Right lobe of liver (tissue), 6 donors: ENCODE measurements around the gene ZNF792. TPM values are rescaled to one million over a fixed set of nuclear protein-coding genes. Genes with fewer than 3 reads are reported as not detected.
"Not testable (repeated sequence)": the region's sequence is repeated elsewhere in the genome, so short reads cannot be mapped to it uniquely, and the experiment has no call there.

ENCODE experiments used
- ATAC-seq, 4 donors: fragments of 200-7000 bp; cut with Tn5 transposase; one replicate each; pipeline ENCODE4 v1.9.1; 2020; ENCODE audit warnings: mild to moderate bottlenecking in 4 of 4, moderate library complexity in 4 of 4
- DNase-seq, 3 donors: peaks; one replicate each; pipeline ENCODE4 v3.0.0-alpha.2; 2020
- H3K27ac ChIP-seq, 3 donors: fragments of 200-600 bp; one replicate each; pipeline ENCODE4 v1.8.0; 2022
- H3K27me3 ChIP-seq, 2 donors: fragments of 200-600 bp; one replicate each; pipeline ENCODE4 v1.8.0; 2022
- H3K36me3 ChIP-seq, 4 donors: fragments of 200-600 bp; sonication (generic) in 1 of 4; one replicate each; pipeline versions ENCODE4 v1.5.1 to v1.8.0; 2017 to 2022; ENCODE audit warnings: control low read depth in 1 of 4
- H3K4me1 ChIP-seq, 4 donors: fragments of 200-600 bp; sonication (generic) in 1 of 4; one replicate each; pipeline versions ENCODE4 v1.5.1 to v1.8.0; 2017 to 2022; ENCODE audit warnings: control low read depth in 1 of 4
- H3K4me3 ChIP-seq, 3 donors: fragments of 200-600 bp; one replicate each; pipeline ENCODE4 v1.8.0; 2022
- H3K9me3 ChIP-seq, 4 donors: fragments of 200-600 bp; sonication (generic) in 1 of 4; one replicate each; pipeline versions ENCODE4 v1.5.1 to v1.8.0; 2017 to 2022; ENCODE audit warnings: control low read depth in 1 of 4
- POLR2A ChIP-seq: fragments of 450-650 bp; IDR thresholded peaks from one replicate; pipeline ENCODE4 v1.6.1; 2017; ENCODE audit warnings: antibody characterized with exemption, mild to moderate bottlenecking
- WGBS: methylation state at CpG from one replicate; pipeline ENCODE4 v1.1.6; 2018; ENCODE audit warnings: low coverage, low lambda C conversion rate; ENCODE audit not compliant: insufficient coverage; ENCODE audit errors: missing lambda C conversion rate; 5-methylcytosine and 5-hydroxymethylcytosine counted together
- intact Hi-C, 2 donors: fragments of 100-400 bp; cut with DNase I; formaldehyde crosslinking; loops; one replicate each; pipeline versions ENCODE4 v1.11.2 to v1.14.1; 2022
- total RNA-seq, 6 experiments: library from RNA; depleted of rRNA in 2 of 6; stranded (reverse); fragments of >200 nt in 2 of 6; fragmentation: NEBNext Ultra II Directional in 3 of 6; extraction: Animal tissue kit (Norgen Biotek cat#: 25700) in 3 of 6; gene quantifications; one replicate each; pipeline versions ENCODE4 v1.1.0 to v1.2.4, GENCODE V29; 2016 to 2023
- TF ChIP-seq, protein P1 (sequence below), 4 donors: fragments of 200-600 bp in 3 of 4; fragments of 450-650 bp in 1 of 4; IDR thresholded peaks; one replicate each; pipeline versions ENCODE4 v1.5.1 to v1.8.0; 2016 to 2022; ENCODE audit warnings: antibody characterized with exemption in 4 of 4, mild to moderate bottlenecking in 2 of 4
- donor health status: DM: no; HTN: yes; CAD: no.
- donor health status: DM: no; HTN: no; CAD: no.
- donor health status: DM: no; HTN: no; CAD: no.
- donor health status: DM: no; HTN: yes; CAD: no.
- donor health status: DM: no; HTN: yes; CAD: no.

The ZNF792 gene
- total RNA-seq, 6 experiments from 2014 or later, result 2.6 to 3.8 (median 3.2) TPM

DNA sequence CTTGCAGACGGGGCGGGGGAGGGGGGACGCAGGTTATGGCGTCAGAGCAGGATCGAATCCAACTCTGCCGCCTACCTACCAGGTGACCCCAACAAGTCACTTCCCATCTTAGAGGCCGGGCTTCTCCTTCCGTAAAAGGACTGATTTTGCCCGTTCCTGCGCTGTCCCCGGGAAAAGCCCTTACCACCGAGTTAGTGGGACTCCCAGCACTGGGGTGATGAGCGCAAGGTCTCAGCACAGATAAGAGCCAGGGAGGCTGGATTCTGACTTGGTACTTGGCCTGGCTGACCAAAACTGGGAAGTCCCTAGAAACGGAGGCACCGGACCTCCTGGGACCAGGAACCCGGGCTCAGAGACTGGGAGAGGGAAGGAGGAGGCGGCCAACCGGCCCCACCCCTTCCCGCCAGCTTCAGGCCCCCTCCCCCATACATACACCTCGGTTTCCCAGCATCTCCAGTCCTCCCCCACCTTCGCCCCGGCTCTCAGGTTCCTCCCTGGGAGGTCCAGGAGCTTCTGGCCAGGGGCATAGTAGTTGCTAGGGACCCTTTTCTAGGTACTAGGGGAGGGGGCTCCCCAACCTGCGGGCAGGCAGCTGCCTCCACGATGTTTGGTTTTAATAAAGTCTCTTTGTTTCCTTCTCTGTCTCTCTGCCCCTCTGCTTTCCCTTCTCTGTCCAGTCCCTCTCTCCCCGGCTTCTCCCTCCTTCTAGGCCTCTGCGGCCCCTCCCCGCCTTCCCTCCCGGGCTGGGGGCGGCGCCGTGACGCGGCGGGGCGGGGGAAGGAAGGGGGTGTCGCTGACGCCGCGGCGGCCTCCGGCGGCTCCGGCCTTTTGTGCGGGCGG lies 35.7 kb upstream of the ZNF792 start, which contains the start of gene GRAMD1A:
Gene GRAMD1A, plus strand, starts transcription at position 826 of the 840 bp plus-strand sequence. CDS start 156 bp downstream, outside the sequence.
- peak; percentile 72 for TF ChIP-seq POLR2A
- TF ChIP-seq, protein P1, sequence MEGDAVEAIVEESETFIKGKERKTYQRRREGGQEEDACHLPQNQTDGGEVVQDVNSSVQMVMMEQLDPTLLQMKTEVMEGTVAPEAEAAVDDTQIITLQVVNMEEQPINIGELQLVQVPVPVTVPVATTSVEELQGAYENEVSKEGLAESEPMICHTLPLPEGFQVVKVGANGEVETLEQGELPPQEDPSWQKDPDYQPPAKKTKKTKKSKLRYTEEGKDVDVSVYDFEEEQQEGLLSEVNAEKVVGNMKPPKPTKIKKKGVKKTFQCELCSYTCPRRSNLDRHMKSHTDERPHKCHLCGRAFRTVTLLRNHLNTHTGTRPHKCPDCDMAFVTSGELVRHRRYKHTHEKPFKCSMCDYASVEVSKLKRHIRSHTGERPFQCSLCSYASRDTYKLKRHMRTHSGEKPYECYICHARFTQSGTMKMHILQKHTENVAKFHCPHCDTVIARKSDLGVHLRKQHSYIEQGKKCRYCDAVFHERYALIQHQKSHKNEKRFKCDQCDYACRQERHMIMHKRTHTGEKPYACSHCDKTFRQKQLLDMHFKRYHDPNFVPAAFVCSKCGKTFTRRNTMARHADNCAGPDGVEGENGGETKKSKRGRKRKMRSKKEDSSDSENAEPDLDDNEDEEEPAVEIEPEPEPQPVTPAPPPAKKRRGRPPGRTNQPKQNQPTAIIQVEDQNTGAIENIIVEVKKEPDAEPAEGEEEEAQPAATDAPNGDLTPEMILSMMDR (IDR thresholded peaks at IDR 0.05), result no peak
- H3K4me3 ChIP-seq, result peak within 1 kb of the TSS; percentile 59 to 69 (median 63)
- DNase-seq (peak; percentile 90 to 93 (median 91)), ATAC-seq (peak; percentile 77 to 89 (median 82))
- intact Hi-C loops, result no loop called here
- H3K36me3 ChIP-seq, result no peaks in the 10 kb centered on the region
- H3K27ac ChIP-seq, result peak within 1 kb of the TSS; percentile 96 to 98 (median 97)
- no peaks in the 10 kb centered on the region for H3K27me3 ChIP-seq
- H3K4me1 ChIP-seq, result peaks cover 0 to 32% (median 7%) of the 10 kb centered on the region in 4 donors
- under 1% methylated on average over 29 of the region's 45 CpGs for WGBS
- no peaks in the 10 kb centered on the region for H3K9me3 ChIP-seq

DNA sequence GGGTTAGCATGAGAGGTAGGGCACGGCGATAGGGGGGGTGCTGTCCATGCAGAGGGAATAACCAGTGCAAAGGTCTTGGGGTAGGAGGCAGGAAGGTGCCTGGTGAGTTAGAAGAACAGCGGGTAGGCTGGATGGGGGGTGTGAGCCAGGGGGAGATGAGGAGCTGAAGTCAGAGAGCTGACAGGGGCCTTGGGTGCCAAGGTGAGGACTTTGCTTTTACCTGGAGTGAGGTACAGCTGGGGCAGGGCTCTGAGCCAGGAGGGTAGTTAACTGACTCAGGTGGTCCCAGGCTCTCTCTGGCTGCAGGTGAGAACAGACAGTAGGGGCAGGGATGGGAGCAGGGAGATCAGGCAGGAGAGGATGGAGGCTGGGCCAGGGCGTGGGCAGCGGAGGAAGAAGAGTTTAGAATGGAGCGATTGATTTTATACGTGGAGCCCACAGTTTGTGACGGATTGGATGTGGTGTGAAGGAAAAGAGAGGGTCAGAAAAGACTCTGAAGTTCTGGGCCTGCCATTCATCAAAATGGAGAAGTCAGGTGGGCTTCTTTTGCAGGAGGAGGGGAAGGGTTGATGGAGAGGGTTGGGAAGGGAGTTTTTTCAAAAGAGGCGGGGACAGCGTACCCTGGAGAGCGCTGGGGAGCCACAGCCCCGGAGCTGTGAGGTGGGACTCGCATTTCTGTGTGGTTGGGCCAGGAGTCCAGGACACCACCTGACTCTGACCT lies 34.9 kb upstream of the ZNF792 start:
- 85% methylated on average over 8 of the region's 13 CpGs for WGBS
- no peak for ATAC-seq
- no peaks in the 10 kb centered on the region for H3K36me3 ChIP-seq
- peaks cover 0 to 36% (median 11%) of the 10 kb centered on the region in 4 donors for H3K4me1 ChIP-seq
- peak overlapping the region; percentile 59 to 69 (median 63) for H3K4me3 ChIP-seq
- intact Hi-C loops, result no loop called here
- H3K27me3 ChIP-seq, result no peaks in the 10 kb centered on the region
- no peaks in the 10 kb centered on the region for H3K9me3 ChIP-seq
- DNase-seq, result peak in 1 of 3 donors; percentile 48
- TF ChIP-seq POLR2A, result no peak
- TF ChIP-seq, protein P1 (IDR thresholded peaks at IDR 0.05), result no peak
- peak overlapping the region; percentile 96 to 98 (median 97) for H3K27ac ChIP-seq

DNA sequence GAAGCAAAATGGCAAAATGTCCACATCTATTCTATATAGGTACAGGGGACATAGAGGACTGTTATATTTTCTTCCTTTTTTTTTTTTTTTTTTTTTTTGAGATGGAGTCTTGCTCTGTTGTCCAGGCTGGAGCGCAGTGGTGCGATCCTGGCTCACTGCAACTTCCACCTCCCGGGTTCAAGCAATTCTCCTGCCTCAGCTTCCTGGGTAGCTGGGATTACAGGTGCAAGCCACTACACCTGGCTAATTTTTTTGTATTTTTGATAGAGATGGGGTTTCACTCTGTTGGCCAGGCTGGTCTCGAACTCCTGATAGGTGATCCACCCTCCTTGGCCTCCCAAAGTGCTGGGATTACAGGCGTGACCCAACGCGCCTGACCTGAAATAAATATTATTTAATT lies 34.2 kb upstream of the ZNF792 start:
- WGBS, result 94% methylated on average over 7 of the region's 7 CpGs
- peaks cover 0 to 36% (median 11%) of the 10 kb centered on the region in 4 donors for H3K4me1 ChIP-seq
- ATAC-seq, H3K9me3 ChIP-seq, H3K36me3 ChIP-seq, intact Hi-C loops, H3K27me3 ChIP-seq, H3K4me3 ChIP-seq: not testable (repeated sequence)
- H3K27ac ChIP-seq, result peak overlapping the region in 1 of 3 donors; percentile 33
- DNase-seq, result peak in 1 of 3 donors; percentile 12

DNA sequence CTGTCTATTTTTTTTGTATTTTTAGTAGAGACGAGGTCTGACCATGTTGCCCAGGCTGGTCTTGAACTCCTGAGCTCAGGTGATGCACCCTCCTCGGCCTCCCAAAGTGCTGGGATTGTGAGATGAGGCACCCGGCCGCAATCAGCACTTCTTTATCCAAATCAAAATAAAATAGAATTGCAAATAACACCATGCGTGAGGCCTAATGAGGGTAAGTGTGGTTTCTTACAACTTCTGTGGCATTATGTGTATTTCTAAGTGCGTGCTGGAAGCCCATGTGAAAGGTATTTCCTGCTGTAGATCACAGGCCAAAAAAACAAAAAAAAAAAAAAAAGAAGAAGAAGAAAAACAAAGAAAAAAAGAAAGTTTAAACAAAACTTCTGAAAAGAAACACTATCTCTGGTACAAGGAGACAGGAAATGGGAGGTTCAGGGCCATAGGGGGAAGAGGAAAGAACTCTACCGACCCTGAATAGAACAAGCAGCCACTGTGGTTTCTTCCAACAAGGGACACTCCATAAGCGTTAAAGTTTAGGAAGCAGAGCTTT lies 33.1 kb upstream of the ZNF792 start:
- H3K9me3 ChIP-seq, result no peaks in the 10 kb centered on the region
- DNase-seq (peak in 1 of 3 donors; percentile 34), ATAC-seq (no peak)
- peak overlapping the region; percentile 33 to 50 (median 39) for H3K27ac ChIP-seq
- H3K4me3 ChIP-seq, result no peak overlapping the region
- WGBS, result 41% methylated on average over 8 of the region's 8 CpGs
- peaks cover 0 to 36% (median 11%) of the 10 kb centered on the region in 4 donors for H3K4me1 ChIP-seq
- no peaks in the 10 kb centered on the region for H3K36me3 ChIP-seq
- TF ChIP-seq, protein P1 (IDR thresholded peaks at IDR 0.05), result no peak
- no peak for TF ChIP-seq POLR2A
- intact Hi-C loops, result no loop called here
- no peaks in the 10 kb centered on the region for H3K27me3 ChIP-seq
